NCI-H526 (cell line): Measurements from ENCODE around the gene DTX2.
"Not testable (repeated sequence)": the region's sequence is repeated elsewhere in the genome, so short reads cannot be mapped to it uniquely, and the experiment has no call there.

Experiments used
- DNase-seq, 2 experiments: peaks; one replicate each; lab custom pipeline; 2025; lab: John Stamatoyannopoulos, UW

Gene DTX2

GRCh38 chr7:76492139-76492538 is 30.6 kb downstream of the DTX2 start:
- DNase-seq, result not testable (repeated sequence)

DNA sequence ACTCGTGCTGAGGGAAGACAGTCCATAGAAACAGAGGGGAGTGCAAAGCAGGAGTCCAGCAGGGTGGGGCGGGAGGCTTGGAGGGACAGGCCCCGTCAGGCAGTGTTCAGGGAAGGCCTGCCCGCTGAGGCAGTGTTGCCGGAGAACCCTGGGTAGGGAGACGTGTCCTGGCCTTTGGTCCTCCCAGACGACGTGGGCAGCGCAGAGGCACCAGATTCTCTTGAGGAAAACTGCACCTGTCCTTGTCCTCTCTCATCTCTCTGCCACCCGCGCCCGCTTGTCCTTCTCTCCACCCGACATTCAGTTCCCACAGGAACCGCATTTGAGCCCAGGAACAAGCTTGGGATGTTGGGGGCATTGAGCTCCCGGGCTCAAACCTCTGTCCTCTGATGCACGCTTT is 34.2 kb downstream of the DTX2 start:
- not testable (repeated sequence) for DNase-seq

- not testable (repeated sequence) for DNase-seq
Observed at GRCh38 chr7:76497918-76498582, 36.5 kb downstream of the DTX2 start.

DNA sequence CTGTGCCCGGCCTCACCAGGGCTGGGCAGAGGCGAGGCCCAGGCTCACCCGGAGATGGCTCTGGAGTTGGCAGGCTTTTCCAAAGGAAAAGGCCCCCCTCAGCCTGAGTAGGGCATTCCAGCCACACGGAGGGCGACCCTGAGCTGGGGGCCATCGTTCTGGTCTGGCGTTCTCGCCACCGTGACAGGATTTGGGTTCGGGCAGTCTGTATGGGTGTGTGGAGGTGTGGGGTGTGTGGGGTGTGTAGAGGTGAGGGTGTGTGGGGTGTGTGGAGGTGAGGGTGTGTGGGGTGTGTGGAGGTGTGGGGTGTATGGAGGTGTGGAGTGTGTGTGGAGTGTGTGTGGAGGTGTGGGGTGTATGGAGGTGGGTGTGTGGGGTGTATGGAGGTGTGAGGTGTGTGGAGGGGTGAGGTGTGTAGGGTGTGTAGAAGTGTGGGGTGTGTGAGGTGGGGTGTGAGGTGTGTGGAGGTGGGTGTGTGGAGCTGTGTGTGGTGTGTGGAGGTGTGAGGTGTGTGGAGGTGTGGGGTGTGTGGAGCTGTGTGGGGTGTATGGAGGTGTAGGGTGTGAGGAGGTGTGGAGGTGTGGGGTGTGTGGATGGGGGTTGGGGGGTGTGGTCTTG is 37.2 kb downstream of the DTX2 start:
- DNase-seq, result not testable (repeated sequence)

DNA sequence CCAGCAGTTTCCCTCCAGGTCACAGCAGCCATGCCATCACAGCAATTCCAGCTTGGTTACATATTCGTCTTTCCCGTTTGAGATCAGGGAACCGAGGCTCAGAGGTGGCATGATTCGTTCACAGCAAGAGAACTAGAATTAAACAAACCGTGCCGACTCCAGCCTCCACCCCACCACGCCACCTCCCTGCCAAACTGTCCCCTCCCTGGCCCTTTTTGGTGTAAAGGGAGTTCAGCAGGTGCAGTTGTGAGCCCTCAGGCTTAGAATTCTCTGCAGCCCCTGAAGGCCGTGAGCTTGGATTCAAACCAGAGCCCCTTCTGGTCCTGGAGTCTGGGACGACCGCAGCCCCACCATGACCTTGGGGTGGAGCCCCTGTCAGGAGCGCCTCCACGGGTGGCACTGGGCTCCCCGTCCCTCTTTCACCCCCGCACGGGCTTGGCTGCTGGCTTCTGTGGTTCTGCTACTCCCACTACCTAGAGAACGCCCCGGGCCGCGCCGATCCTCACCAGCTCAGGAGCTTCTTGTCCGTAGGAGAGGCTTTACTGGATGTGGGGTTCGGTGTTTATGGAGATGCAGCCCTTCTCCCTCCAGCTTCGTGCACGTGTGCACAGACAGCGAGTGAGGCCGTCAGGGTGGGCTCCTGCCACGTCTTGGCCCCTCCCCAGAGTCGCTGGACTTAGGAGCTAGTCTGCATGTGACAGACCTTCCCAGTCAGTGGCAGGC is 37.9 kb downstream of the DTX2 start:
- peak in 1 of 2 experiments; percentile 53 for DNase-seq

- not testable (repeated sequence) for DNase-seq
Observed at GRCh38 chr7:76499924-76500241, 38.4 kb downstream of the DTX2 start.

GRCh38 chr7:76502224-76502623 is 40.7 kb downstream of the DTX2 start:
- DNase-seq, result not testable (repeated sequence)

DNA sequence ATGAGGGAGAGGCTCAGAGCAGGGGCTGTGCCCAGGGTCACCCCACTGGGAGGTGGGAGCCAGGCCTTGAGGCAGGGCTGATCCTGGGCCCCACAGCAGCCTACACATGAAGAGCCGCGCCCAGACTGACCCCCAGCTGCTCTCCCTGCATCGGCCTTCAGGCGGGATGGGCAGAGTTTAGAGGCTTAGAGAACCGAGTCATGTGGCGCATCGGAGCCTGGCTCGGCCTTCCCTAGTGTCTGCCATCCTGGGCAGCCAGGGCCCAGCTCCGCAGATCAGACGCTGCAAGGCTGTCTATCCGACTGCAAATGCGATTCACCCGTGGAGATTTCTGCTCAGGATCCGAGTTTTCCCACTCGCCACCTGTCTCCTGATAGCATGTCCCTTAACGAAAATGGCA is 41.3 kb downstream of the DTX2 start:
- not testable (repeated sequence) for DNase-seq

GRCh38 chr7:76503244-76503643 is 41.7 kb downstream of the DTX2 start:
- not testable (repeated sequence) for DNase-seq

DNA sequence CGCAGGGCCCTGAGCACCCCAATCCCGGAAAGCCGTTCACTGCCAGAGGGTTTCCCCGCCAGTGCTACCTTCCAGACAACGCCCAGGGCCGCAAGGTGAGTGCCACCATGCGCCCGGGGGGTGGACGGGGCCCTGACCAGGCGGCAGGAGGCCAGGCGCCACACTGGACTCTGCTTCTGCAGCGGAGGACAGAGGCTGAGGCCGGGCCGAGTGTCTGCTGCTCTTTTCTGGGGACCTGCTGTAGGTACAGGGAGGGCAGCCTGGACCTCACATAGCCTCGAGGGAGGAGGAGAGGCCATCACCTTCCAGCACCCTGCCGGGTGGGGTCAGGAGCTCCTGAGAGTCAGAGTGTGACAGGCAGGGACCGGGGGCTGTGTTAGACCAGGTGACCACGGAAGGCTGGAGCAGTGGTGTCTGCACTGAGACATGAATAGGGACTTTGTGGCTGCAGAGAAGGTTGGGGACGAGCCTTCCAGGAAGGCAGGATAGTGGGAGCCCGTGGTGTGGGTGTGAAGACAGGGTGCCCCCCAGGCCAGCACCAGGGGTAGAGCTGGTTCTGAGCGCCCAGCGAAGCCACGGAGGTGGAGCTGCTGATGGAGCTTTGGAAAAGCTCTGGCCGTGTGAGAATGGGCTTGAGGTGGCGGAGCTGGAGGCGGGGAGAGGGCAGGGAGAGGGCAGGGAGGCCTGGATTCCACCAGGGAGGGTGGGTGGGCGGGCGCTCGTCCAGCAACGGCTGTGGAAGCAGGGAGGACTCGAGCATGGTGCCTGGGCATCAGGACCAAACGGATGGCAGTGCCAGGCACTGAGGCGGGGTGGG is 43.0 kb downstream of the DTX2 start:
- not testable (repeated sequence) for DNase-seq

- no peak for DNase-seq
Observed at GRCh38 chr7:76505168-76506080, 43.9 kb downstream of the DTX2 start.

GRCh38 chr7:76506081-76506440 is 44.6 kb downstream of the DTX2 start:
- DNase-seq, result no peak

- not testable (repeated sequence) for DNase-seq
Observed at GRCh38 chr7:76506643-76507042, 45.1 kb downstream of the DTX2 start.

- DNase-seq, result no peak
Observed at GRCh38 chr7:76507723-76508406, 46.4 kb downstream of the DTX2 start.

GRCh38 chr7:76509931-76510877 is 48.7 kb downstream of the DTX2 start, which contains the start of gene UPK3B:
Gene UPK3B, plus strand, starts transcription at chr7:76510552. Its CDS starts 101 bp downstream, at chr7:76510653.
- DNase-seq, result no peak

DNA sequence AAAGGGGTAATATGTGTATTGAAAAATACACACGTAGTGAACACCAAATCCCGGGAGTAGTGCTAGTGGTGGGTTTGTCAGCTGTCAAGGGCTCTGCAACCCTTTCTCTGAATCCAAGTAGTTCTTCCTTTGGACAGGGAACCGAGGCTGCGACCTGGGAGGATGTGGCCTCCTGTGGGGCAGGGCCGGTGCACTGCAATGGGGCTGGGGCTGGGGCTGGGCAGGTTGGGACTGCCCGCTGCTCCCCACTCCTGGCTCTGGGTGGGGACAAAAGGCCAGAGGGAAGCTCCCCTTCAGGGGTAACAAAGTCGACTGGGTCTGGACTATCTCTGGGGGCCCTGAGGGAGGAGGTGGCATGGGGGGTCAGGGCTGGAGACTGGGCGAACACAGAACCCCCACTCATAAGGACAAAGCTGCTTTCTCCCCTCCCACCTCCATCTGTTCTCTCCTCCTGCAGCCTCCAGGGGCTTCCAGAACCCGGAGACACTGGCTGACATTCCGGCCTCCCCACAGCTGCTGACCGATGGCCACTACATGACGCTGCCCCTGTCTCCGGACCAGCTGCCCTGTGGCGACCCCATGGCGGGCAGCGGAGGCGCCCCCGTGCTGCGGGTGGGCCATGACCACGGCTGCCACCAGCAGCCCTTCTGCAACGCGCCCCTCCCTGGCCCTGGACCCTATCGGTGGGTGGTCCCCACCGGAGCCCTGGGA is 49.8 kb downstream of the DTX2 start:
- not testable (repeated sequence) for DNase-seq

GRCh38 chr7:76511911-76512885 is 50.7 kb downstream of the DTX2 start:
- DNase-seq, result not testable (repeated sequence)
